Colonic mucosa (tissue), 4 donors: ENCODE results near the gene RTF1. TPM values are rescaled to one million over a fixed set of nuclear protein-coding genes. Genes with fewer than 3 reads are reported as not detected.

Experiments used
- DNase-seq: peaks from one replicate; pipeline ENCODE4 v3.0.0-alpha.2; 2020
- H3K27ac ChIP-seq: fragments of 200-600 bp; one replicate; pipeline ENCODE4 v1.8.0; 2021
- H3K27me3 ChIP-seq: fragments of 200-600 bp; one replicate; pipeline ENCODE4 v1.8.0; 2021
- H3K36me3 ChIP-seq: fragments of 200-600 bp; one replicate; pipeline ENCODE4 v1.8.0; 2021
- H3K4me1 ChIP-seq: fragments of 200-600 bp; one replicate; pipeline ENCODE4 v1.8.0; 2021; ENCODE audit warnings: mild to moderate bottlenecking
- H3K4me3 ChIP-seq: fragments of 200-600 bp; one replicate; pipeline ENCODE4 v1.8.0; 2021
- H3K9ac ChIP-seq, 2 donors: one replicate each; pipeline ENCODE4 v1.7.0; 2013; ENCODE audit warnings: control low read depth in 2 of 2, low read depth in 2 of 2, low read length in 2 of 2
- H3K9me3 ChIP-seq: fragments of 200-600 bp; one replicate; pipeline ENCODE4 v1.8.0; 2021
- intact Hi-C: fragments of 100-400 bp; cut with DNase I; formaldehyde crosslinking; loops from one replicate; pipeline ENCODE4 v1.14.1; 2022
- total RNA-seq, 2 donors: library from RNA; stranded (reverse); fragmentation: NEBNext Ultra II Directional in 1 of 2; extraction: Animal tissue kit (Norgen Biotek cat#: 25700) in 1 of 2; gene quantifications; one replicate each; pipeline ENCODE4 v1.2.1, GENCODE V29; 2021
- TF ChIP-seq, protein P1 (sequence below): fragments of 200-600 bp; IDR thresholded peaks from one replicate; pipeline ENCODE4 v1.8.0; 2022; ENCODE audit warnings: antibody characterized with exemption, mild to moderate bottlenecking
- donor health status: healthy.
- donor health status: DM: no; HTN: no; CAD: no.
- donor health status: DM: no; HTN: no; CAD: no.

The RTF1 gene
- total RNA-seq, 2 donors from 2014 or later, result 21.0 to 28.7 TPM

DNA sequence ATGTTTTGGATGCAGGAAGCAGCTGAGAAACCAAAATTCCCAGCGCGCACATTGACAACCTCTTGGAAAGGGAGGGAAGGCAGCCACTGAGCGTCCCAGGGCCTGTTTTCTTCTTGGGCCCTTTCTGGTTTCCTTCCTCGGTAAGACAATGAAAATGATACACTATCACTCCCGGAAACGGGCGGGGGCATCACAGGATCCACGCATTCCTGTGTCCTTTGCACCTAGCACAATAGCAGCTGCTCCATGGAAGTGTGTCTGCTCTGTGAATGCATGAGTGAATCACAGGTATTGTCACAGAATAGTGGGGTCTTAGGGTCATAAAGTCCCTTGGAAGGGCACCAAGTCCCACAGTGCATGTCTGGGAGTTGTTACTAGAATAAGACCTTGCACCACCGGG, 70.5 kb downstream of the RTF1 start:
- H3K4me3 ChIP-seq, result no peak overlapping the region
- no peak for DNase-seq
- TF ChIP-seq, protein P1, sequence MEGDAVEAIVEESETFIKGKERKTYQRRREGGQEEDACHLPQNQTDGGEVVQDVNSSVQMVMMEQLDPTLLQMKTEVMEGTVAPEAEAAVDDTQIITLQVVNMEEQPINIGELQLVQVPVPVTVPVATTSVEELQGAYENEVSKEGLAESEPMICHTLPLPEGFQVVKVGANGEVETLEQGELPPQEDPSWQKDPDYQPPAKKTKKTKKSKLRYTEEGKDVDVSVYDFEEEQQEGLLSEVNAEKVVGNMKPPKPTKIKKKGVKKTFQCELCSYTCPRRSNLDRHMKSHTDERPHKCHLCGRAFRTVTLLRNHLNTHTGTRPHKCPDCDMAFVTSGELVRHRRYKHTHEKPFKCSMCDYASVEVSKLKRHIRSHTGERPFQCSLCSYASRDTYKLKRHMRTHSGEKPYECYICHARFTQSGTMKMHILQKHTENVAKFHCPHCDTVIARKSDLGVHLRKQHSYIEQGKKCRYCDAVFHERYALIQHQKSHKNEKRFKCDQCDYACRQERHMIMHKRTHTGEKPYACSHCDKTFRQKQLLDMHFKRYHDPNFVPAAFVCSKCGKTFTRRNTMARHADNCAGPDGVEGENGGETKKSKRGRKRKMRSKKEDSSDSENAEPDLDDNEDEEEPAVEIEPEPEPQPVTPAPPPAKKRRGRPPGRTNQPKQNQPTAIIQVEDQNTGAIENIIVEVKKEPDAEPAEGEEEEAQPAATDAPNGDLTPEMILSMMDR, result no peak
- H3K27me3 ChIP-seq, result no peaks in the 10 kb centered on the region
- H3K36me3 ChIP-seq, result no peaks in the 10 kb centered on the region
- H3K9ac ChIP-seq, result no peak overlapping the region
- H3K9me3 ChIP-seq, result no peaks in the 10 kb centered on the region
- intact Hi-C loops, result no loop called here
- peaks cover 1% of the 10 kb centered on the region for H3K4me1 ChIP-seq
- no peak overlapping the region for H3K27ac ChIP-seq

DNA sequence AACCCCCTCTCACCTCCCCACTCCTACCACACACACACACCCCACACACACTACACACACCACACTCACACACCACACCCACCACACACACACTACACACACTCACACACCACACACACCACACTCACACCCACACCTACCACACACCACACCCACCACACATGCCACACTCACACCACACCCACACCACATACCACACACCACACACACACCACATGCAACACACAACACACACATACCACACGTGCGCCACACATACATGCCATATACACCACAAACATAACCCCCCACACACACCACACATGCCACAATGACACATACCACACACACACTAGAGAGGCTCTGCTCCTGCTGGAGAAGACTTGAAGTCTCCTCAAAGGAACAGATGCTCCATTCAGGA, 70.9 kb downstream of the RTF1 start:
- Histone ChIP-seq H3K36me3 (no peaks in the 10 kb centered on the region), H3K27ac (no peak overlapping the region), H3K4me3 (no peak overlapping the region), H3K27me3 (no peaks in the 10 kb centered on the region), H3K9ac (no peak overlapping the region), H3K9me3 (no peaks in the 10 kb centered on the region), H3K4me1 (peaks cover 5% of the 10 kb centered on the region)
- DNase-seq, result no peak
- intact Hi-C loops, result no loop called here
- TF ChIP-seq, protein P1, result no peak

DNA sequence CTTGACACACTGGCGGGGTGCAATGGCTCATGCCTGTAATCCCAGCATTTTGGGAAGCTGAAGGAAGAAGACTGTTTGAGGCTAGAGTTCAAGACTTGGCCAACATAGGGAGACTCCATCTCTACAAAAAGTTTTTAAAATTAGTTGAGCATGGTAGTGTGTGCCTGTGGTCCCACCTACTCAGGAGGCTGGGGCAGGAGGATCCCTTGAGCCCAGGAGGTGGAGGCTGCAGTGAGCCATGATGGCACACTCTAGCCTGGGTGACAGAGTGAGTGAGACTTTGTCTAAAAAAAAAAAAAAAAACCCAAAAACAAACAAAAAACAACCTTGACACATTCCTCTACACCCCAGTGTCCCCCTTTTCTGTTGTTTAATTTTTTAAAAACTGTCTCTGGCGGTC, 72.7 kb downstream of the RTF1 start:
- intact Hi-C loops, result no loop called here
- Histone ChIP-seq H3K4me3 (no peak overlapping the region), H3K27ac (no peak overlapping the region), H3K27me3 (no peaks in the 10 kb centered on the region), H3K4me1 (peaks cover 5% of the 10 kb centered on the region), H3K36me3 (no peaks in the 10 kb centered on the region), H3K9me3 (no peaks in the 10 kb centered on the region), H3K9ac (no peak overlapping the region)
- DNase-seq, result no peak
- TF ChIP-seq, protein P1, result no peak

DNA sequence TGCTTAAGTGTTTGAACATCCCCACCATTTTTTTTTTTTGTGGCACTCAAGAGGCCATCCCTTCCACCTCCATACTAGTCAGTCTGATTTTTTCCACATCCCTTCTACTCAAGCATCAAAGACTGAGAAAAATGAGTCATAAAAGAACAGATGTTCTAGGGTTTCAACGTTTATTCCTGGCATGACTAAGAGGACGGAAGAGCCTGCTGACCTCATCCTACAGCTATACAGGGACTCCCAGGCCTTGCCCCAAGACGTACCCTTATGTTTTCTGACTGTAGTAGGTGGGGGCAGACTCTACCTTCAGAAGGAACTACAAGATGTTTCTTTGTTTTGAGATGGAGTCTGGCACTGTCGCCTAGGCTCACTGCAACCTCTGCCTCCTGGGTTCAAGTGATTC, 73.5 kb downstream of the RTF1 start:
- no peak for DNase-seq
- Histone ChIP-seq H3K9ac (no peak overlapping the region), H3K4me3 (no peak overlapping the region), H3K27me3 (peaks cover 7% of the 10 kb centered on the region), H3K9me3 (no peaks in the 10 kb centered on the region), H3K36me3 (no peaks in the 10 kb centered on the region), H3K27ac (no peak overlapping the region), H3K4me1 (peaks cover 5% of the 10 kb centered on the region)
- intact Hi-C loops, result no loop called here
- TF ChIP-seq, protein P1, result no peak

DNA sequence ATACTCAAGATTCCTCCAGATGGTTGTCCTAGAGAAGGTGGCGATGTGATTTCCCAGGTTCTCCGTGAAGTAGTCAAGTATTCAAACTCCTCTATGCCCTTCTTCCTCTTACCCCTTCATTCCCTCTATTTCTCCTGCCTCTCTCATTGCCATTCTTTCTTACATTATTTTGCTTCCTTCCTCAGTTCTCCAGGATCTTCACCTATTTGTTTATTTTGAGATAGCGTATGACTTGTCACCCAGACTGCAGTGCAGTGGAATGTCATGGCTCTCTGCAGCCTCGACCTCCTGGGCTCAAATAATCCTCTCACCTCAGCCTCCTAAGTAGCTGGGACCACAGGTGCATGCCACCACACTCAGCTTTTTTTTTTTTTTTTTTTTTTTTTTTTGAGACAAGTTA, 75.0 kb downstream of the RTF1 start:
- no peak for DNase-seq
- TF ChIP-seq, protein P1, result no peak
- peaks cover 5% of the 10 kb centered on the region for H3K4me1 ChIP-seq
- no peak overlapping the region for H3K4me3 ChIP-seq
- no peak overlapping the region for H3K9ac ChIP-seq
- peaks cover 8% of the 10 kb centered on the region for H3K27me3 ChIP-seq
- intact Hi-C loops, result no loop called here
- no peaks in the 10 kb centered on the region for H3K9me3 ChIP-seq
- no peak overlapping the region for H3K27ac ChIP-seq
- H3K36me3 ChIP-seq, result no peaks in the 10 kb centered on the region
